ENCODE measurements around the gene MGLL. TPM values are rescaled to one million over a fixed set of nuclear protein-coding genes. Genes with fewer than 3 reads are reported as not detected.

Gene MGLL
- total RNA-seq, 1 experiment from 2014 or later = 2.1 TPM

- in situ Hi-C loops (cut with HindIII; ENCODE audit: low pct_unique_long_range_greater_than_20kb, low sequenced_read_pairs) = no loop called here
- ChIA-PET CTCF (no interaction called here), POLR2A (no interaction called here)
- no peak for TF ChIP-seq REST (IDR thresholded peaks at IDR 0.05; ENCODE audit: insufficient read depth in 1 of 2, low read depth in 2 of 2, low read length in 1 of 2)
- no peak for TF ChIP-seq POLR2AphosphoS5 (IDR thresholded peaks at IDR 0.05; ENCODE audit: low read depth, low read length)
- TF ChIP-seq CTCF (IDR thresholded peaks at IDR 0.05) = no peak
- TF ChIP-seq TCF7L2 (IDR thresholded peaks at IDR 0.05; ENCODE audit: low read depth, low read length) = no peak
- no peak for TF ChIP-seq SIN3A (IDR thresholded peaks at IDR 0.05; ENCODE audit: borderline replicate concordance, insufficient read depth, low read depth, low read length)
- intact Hi-C loops (cut with micrococcal nuclease; ENCODE audit: unreplicated experiment) = no loop called here
- Histone ChIP-seq H3K36me3 (ENCODE audit: control insufficient read depth, insufficient read depth, low read length) (no peaks in the 10 kb centered on the region), H3K27me3 (ENCODE audit: control insufficient read depth, insufficient read depth, low read length) (no peaks in the 10 kb centered on the region), H3K9me3 (ENCODE audit: control insufficient read depth, insufficient read depth, low read depth, low read length) (no peaks in the 10 kb centered on the region), H3K4me3 (ENCODE audit: low read depth in 2 of 2, low read length in 2 of 2) (no peak overlapping the region), H3K27ac (ENCODE audit: low read length) (no peak overlapping the region), H3K4me1 (ENCODE audit: control insufficient read depth, insufficient read depth, low read length) (peaks cover 6% of the 10 kb centered on the region; the same call in 1 of the 2 replicates)
- DNase-seq (ENCODE audit: low read depth, low spot score) (no peak), ATAC-seq (no peak)
- no TSS peak for BruUV-seq (replicated peaks)
Observed at GRCh38 chr3:127770671-127771355, 51.5 kb downstream of the MGLL start.

- Histone ChIP-seq H3K27ac (ENCODE audit: low read length) (no peak overlapping the region), H3K9me3 (ENCODE audit: control insufficient read depth, insufficient read depth, low read depth, low read length) (no peaks in the 10 kb centered on the region), H3K36me3 (ENCODE audit: control insufficient read depth, insufficient read depth, low read length) (no peaks in the 10 kb centered on the region), H3K27me3 (ENCODE audit: control insufficient read depth, insufficient read depth, low read length) (no peaks in the 10 kb centered on the region), H3K4me3 (ENCODE audit: low read depth in 2 of 2, low read length in 2 of 2) (no peak overlapping the region), H3K4me1 (ENCODE audit: control insufficient read depth, insufficient read depth, low read length) (no peaks in the 10 kb centered on the region)
- ChIA-PET POLR2A (no interaction called here), CTCF (no interaction called here)
- BruUV-seq (replicated peaks) = no TSS peak
- DNase-seq (ENCODE audit: low read depth, low spot score) (no peak), ATAC-seq (no peak)
- TF ChIP-seq TCF7L2 (IDR thresholded peaks at IDR 0.05; ENCODE audit: low read depth, low read length) (no peak), POLR2AphosphoS5 (IDR thresholded peaks at IDR 0.05; ENCODE audit: low read depth, low read length) (no peak), CTCF (IDR thresholded peaks at IDR 0.05) (no peak), SIN3A (IDR thresholded peaks at IDR 0.05; ENCODE audit: borderline replicate concordance, insufficient read depth, low read depth, low read length) (no peak)
- in situ Hi-C loops (cut with HindIII; ENCODE audit: low pct_unique_long_range_greater_than_20kb, low sequenced_read_pairs) (no loop called here), intact Hi-C loops (cut with micrococcal nuclease; ENCODE audit: unreplicated experiment) (no loop called here)
Observed at GRCh38 chr3:127769284-127770081, 52.8 kb downstream of the MGLL start.
